NCI-H1417 treated with DMSO at 0.1 percent for 48 hours (cell line): Measurements from ENCODE around the gene IL22RA2.

Source experiments
- DNase-seq: peaks from one replicate; lab custom pipeline; 2025; lab: John Stamatoyannopoulos, UW

The IL22RA2 gene

DNA sequence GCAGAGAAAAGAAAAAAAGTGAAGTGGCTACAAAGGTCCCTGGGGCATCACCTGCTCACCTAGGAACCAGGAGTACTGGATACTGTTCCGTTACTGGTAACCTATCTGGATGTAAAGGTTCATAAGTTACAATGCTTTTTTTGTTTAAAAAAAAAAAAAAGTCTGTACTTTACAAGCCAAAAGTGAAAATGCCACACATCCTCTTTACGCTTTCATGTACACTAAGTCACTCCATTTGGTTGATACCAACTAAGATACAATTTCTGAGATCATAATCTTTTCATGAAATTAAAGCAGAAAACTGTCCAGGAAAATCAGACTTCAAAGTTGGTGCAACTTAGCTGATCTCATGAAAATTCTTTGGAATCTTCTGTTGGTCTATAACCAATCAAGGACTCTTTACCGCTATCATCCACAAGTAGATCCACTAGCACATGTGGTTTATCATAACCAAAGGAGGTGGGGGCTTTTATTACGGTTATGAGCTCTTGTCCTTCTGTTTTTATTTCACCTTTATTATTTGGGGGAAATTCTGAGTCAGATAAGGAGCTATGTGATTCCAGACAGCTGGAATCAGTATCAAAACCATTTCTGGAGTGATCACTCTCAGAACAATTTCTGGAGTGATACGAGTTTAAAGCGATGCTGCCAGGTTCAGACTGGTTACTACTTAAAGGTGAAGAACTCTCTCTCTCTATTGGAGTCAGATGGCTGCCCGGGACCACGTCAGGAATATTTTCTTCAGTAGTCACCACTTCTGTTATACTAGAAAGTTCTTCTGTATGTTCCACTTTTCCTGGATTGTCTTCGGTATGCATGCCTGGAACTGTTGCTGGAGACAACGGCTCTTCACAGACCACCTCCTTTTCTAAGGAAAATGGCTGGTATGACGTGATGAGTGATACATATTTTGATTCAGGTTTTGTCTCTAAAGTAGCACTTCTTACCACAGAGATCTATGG lies 24.5 kb upstream of the IL22RA2 start:
- no peak for DNase-seq

DNA sequence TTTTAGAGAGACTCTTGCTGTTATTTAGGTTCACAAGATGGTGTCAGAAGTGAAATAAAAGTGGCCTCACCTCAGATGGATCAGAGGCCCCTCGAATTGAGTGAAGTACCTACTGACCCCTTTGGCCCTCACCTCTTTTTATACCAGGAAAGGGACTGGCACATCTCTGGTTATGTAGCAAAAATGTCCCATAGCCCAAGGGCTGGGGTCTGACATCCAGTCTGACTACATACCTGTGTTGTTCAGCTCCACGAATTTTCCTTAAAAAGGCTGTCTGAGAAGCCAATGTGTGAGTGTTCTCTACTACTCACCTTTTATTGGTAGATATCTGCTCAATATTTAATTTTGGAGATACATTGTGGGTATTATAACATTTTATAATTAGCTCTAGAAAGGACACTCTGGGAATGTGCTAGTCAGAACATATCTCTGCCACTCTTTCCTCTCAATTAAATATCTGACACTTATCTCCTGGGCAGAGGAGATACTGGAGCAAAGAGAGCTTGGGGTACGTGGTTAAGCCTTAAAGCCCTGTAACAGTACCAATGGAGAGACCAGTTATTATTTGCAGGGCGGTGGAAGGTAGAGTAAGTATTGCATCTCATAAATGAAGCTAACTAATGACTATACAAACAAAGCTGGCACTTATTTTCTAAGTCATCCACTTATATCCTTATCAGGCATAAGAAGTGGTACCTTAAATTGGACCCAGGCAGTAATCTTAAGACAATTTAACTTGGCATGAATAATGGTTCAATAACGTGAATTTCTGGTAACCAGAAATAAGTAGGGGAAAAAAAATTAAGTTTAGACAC lies 20.0 kb upstream of the IL22RA2 start:
- DNase-seq: no peak

DNA sequence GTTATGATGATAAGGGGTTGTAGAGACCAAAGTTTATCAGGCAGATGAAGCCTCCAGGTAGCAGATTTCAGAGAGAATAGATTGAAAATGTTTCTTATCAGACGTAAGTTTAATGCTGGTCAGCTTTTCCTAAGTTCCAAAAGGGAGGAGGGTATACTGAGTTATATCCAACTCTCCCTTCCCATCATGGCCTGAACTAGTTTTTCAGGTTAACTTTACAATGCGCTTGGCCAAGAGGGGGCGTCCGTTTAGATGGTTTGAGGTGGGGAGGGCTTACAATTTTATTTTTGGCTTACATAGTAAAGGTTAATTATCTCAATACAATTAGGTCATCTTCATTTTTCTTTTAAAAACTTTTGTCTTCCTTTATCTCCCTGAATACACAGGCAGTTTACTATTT lies 19.4 kb upstream of the IL22RA2 start:
- DNase-seq: no peak

DNA sequence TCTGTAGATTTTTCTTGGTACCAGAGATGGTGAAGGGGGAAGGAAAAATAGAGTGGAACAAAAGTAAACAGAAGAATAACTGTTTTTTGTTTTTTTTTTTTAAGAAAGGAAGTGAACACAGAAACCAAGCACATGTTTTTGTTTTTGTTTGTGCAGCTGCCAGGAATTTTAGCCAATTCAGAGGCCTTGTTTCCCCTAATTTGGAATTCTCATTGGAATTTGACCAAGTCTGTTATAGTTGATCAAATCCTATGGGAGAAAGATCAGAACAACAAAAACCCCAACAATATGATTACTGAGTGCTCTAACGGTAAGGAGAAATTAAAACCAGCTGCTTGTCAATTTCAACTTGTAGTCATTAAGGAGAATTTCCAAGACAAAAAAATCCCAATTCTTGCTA lies 18.2 kb upstream of the IL22RA2 start:
- no peak for DNase-seq

DNA sequence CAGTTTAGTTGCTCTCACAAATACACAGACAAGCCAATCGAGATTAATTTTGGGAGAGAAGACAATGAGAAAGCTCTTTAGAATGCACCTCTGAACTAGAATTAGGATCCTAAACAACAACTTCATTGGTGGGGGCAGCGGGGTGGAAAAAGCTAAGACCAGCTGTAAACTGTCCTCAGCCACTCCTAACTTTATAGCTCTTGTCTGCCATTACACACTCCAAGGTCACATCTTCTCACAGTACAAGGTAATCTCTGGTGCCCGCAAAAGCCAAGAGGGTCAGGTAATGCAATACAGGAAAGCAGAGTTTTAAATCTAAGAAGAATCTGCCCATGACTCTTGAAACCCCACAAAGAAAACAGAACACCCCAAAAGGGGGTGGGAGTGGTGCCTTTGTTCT lies 17.8 kb upstream of the IL22RA2 start:
- no peak for DNase-seq

DNA sequence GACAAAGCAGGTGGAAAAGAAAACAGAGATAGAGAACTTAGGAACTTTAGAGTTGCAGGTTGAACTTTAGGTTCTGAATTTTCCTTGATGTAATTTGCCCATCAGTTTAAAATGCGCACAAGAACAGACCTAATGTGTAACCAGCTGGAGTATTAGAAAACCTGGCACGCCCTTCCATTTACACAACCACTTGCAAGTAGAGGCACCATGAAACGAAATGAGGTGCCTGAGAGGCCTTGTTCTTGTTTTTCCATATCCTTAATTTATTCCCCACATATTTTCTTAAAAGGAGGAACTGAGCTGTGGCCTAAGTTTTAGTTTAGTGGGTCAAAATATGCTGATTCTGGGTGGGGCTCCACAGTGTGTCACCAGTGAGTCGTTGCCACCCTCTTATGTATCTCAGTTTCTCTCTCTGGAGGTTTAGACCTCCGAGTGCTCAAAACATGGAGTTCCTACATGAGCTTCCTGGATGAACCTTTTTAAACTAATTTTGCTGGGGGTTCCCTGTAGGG lies 17.2 kb upstream of the IL22RA2 start:
- DNase-seq: no peak

DNA sequence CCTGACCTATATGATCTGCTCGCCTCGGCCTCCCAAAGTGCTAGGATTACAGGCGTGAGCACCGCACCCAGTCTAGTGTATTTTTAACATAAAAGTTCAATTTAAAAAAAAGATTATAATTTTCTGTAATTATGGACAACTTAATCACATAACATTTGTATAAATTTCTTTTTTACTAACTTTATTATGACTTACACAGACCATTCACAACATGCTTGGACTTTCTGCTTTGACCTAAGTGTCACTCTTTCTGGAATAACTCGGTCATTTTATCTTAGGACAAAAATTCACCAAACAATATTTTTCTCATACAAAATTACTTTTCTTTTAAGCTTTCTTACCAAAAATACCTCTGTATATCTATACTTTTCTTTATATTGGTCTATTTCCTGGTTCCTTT lies 15.4 kb upstream of the IL22RA2 start:
- DNase-seq: no peak

DNA sequence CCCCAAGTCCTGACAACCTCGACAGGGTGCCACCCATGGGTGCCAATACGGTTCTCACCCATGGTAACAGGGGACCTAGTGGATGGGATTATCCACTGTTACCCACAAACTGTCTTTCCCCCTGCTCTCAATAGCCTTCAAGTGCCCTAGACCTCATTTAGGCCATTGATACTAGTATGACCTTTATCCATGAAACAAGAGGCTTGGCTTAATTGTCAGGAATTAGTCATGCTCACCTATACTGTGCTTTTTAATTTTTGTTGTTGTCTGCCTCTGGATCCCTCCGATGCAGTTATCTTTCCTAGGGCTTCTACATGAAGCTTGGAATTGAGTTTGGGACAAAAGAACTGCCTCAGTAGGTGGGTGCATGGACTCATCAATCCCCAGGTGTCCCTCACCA lies 11.8 kb upstream of the IL22RA2 start:
- DNase-seq: no peak

DNA sequence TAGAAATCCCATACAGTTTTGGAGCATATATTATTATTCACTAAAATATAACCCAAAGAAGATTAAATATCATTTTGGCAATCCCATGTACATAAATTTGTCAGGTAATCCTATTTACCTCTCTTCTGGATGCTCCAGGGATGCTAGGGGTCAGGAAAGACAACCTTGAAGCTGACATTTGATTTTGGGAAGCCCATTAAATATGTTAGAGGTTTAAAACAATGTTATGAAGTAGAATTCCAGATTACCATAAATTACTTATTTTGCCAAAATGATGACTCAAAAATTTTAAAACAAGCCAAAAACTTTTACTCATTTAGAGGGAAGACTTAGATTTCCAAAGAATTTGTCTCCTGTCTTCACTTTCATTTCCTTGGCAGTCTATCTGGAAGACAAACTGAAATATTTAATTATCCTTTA lies 9.2 kb upstream of the IL22RA2 start:
- DNase-seq: no peak

DNA sequence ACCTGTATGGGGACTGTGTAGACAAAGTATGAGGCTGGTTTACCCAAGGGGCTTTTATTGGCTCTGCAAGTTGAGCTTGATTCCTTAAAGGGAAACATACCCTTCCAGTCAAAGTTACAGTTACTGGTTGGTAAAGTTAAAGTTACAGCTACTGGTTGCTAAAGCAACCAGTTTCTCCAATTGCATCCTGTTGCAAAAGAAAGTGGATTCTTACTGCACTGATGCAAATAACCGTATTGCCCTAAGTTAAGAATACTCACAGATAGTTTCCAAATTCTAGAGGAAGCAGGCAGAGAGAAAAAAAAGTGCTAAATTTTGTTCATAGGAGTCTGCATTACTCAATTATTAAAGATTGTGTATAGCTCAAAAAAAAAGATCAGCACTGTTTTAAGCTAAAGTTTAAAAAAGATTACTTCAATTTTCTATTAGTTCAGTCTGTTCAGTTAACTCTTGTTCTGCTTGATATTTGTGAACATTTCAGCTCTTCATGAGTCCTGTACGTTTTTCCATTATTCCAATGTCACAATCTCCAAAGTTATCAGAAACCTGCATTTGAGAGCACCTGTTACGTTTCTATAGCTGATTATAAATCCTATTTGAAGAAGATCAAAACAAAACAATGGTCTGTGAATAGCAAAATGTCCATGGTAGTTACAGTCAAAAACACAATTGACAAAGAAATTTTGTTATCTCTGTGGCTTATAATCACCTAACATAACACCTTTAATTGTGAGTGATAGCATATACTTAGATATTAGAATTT lies 8.6 kb upstream of the IL22RA2 start:
- no peak for DNase-seq

DNA sequence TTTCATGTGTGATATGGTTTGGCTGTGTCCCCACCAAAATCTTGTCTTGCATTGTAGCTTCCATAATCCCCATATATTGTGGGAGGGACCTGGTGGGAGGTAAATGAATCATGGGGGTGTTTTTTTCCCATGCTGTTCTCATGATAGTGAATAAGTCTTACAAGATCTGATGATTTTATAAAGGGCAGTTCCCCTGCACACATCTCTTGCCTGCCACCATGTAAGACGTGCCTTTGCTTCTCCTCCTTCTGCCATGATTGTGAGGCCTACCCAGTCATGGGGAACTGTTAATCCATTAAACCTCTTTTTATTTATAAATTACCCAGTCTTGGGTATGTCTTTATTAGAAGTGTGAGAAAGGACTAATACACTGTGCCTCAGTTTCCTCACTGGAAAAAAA lies 4.2 kb upstream of the IL22RA2 start:
- DNase-seq: no peak

DNA sequence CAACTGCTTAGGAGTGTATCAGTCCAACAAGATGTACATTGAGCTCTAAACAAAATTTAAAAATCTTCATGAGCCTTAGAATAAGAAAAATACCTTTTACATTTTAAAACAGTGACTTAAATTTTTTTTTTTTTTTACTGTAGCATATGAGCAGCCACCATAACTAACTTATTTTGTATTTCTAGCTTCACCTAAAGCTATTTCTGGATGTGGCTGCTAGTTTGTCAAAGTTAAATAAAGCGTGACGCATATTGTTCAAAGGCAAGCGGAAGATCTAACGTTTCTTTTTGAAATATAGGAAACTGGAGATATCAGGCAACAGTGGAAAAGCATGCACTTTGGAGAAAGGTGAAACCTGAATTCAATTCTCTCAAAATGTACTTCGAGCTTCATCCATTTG lies 3.3 kb upstream of the IL22RA2 start:
- no peak for DNase-seq

DNA sequence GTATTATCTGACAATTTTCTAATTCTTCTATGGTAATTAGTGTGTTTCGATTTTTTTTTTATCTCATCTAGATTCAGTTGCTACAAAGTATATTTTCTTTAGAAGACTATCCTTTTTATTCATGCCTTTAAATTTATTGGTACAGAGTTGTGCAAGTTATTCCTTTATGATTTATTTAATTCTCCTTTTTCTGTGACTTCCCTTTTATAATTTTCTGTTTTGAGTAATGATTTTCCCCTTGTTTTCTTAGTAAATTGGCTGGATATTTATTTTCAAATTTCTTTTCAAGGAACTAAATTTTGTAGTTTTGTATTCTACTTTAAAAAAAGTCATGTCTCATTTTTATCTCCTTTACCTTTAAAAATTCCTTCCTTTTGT lies 2.4 kb upstream of the IL22RA2 start:
- DNase-seq: no peak

DNA sequence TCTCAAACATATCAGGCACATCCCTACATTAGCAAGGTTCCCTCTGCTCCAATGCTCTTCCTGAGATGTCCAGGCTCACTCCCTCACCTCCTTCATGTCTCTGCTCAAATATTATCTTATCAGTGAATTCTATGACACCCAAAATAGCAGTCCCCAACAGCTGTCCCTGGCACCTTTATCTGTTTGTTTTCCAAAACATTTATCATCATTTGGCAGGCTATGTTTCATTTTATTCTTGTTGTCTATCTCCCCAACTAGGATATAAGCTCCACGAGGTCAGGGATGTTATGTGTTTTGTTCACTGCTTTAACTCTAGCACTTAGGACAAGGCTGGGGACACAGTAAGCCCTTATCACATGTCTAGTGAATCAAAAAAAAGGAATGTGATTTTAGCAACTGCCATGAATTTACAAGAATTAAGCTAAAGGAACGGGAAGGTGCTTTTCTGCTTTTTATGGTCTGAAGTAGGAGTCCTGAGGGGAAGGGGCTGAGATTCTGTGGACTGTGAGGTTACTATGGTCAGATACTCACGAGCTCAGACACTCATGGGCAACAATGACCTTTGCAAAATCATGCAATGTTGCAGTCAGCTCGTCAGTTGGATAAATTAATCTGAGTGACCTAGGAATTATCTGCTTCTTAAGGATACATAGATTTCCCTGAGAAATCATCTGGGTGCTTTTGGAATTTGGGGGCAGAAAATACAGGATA lies 1.9 kb upstream of the IL22RA2 start:
- DNase-seq: no peak

DNA sequence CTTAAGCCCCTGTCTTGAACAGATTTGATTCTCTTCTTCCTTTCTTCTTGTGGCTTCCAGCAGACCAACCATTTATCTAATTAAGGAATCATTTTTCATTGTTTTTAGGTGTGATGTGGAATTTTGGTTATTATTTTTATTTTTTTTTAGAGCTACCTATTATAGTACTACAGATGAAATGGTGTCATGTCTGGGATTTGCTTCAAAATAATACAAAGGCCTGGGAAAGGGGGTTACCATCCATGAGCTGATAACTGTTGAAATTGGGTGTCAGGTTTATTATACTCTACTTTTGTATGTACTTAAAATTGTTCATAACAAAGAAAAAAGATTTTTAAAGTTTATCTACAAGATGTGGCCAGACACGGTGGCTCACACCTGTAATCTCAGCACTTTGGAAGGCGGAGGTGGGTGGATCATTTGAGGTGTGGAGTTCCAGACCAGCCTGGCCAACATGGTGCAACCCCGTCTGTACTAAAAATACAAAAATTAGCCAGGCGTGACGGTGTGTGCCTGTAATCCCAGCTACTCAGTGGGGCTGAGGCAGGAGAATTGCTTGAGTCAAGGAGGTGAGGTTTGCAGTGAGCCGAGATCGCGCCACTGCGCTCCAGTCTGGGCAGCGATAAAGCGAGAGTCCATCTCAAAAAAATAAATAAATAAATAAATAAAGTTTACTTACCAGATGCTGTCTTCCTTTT lies 561 bp downstream of the IL22RA2 start:
- DNase-seq: no peak

DNA sequence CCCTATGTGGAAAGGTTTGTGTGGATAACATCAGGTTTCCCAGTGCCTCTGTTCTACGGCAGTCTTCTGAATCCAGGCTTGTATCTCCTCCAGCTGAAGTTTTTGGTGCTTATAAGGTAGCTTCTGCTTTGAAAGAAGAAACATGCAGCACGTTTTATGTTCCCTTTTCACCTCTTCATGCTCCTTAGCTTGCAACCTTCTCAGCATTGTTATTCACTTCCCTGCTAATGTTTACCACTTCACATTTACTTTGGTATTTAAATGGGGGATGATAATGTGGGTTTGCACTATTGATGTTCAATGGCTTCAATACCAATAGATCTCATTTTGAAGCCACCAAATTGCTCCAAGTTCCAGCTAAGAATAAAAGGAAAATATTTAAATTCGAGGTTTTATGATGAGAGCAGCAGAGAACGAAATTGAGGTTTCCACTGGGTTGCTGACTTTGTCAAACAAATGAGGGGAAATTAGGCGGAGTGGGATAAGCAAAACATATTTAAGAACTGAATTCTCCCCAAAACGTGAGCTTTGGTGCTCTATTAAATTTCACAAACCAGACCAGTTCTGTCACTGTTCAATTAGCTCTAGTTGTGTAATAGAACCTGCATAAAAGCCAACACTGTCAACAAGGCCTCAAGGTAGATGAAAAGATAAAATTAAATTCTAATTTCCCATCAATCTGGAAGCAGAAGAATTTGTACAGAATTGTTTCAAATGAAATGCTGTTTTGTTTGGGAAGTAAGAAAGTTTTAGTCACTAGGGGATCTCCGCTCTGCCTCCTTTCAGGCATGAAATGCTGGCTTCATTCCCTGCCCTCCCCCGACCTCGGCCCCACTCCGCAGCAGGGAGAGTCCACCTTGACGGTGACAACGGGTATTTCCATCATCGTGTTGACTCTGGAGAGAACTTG lies 1.4 kb downstream of the IL22RA2 start:
- DNase-seq: no peak

DNA sequence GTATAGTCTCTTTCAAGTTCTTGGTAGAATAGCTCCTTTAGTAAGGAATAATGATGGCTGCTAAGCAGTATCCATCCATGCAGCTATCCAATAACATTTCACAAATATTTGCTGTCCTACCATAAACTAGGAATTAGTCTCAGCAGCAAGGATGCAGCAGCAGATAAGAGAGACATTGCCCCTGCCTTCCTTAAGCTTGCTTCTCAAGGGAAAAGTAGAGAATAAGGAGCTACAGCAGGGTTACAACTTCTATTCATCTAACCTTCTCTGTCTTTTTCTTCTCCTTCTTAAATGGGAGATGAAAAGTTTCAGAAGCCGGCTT lies 2.4 kb downstream of the IL22RA2 start:
- no peak for DNase-seq

DNA sequence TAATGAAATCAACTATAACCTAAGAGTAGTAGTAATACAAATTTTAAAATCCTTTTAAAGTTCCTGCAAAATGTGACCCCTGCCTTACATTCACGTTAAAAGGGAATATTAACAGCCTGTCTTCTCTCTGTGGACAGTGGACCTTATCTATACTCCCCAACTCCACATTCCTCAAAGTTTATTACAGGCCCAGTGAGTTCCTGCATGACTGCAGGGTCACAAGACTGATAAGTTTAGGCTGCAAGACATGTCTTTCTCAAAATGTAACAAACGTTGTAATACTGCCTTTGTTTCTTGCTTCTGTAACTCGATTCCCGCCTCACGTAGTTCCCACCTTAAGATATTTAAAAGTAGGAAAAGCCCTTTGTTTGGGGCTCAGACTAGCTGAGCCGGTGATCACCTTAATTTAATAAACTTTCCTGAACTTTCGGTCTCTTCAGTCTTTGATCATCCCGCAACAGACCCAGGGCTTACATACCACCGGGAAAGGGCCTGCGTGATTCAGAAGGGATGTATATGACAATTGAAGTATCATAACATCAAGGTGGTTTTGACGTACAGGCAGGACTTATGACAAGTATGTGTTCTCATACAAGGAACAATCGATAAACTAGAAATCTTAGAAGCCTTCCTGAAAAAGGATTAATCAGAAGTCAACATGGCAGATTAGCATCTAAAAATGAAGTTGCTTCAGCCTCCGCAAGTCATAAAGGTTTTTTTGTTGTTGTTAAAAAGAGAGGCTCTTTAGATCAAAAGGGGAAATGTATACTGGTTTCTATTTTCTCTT lies 3.0 kb downstream of the IL22RA2 start:
- DNase-seq: no peak

DNA sequence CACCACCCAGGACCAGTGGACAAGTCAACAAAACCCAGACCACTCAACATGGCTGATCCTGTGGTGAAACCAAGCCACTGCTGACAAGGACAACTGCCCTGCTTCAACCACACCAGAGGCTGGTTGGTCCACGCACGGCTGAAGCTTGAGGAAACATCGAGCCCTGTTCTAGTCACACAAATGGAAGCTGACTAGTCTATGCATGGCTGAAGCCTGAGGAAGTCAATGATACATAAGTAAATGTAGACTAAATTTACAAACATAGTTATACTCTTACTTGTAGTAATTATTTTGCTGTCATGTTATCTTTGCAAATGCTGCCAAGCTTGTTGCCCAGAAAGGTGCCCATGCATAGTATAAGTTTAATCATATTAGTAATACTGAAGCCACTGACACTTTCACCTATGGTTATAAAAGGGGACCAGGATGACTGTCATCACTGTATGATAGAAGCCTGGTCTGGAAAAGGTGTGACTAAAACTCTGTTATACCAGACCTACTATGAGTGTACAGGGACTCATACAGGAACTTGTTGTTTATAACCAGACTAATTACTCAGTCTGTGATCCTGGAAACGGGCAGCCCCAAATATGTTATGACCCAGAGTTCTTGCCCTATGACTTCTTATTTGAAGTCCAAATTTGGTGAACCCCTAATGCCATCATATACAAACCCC lies 5.6 kb downstream of the IL22RA2 start:
- no peak for DNase-seq
